Smooth muscle cell (in vitro differentiated cells): ENCODE results near the gene SMCP. TPM values are rescaled to one million over a fixed set of nuclear protein-coding genes. Genes with fewer than 3 reads are reported as not detected.

ENCODE experiments used
- DNase-seq: peaks from one replicate; lab custom pipeline; 2025; ENCODE audit not compliant: unreplicated experiment; lab: John Stamatoyannopoulos, UW
- H2AFZ ChIP-seq: fragments of 200-600 bp; sonication (generic); 2 replicates; pipeline ENCODE4 v1.6.0; 2016; ENCODE audit warnings: antibody characterized with exemption, low read depth, mild to moderate bottlenecking
- H3F3A ChIP-seq: fragments of 200-600 bp; sonication (generic); 2 replicates; pipeline ENCODE4 v1.6.0; 2017; ENCODE audit warnings: antibody characterized with exemption, low read depth
- H3K27ac ChIP-seq: fragments of 200-600 bp; sonication (generic); 2 replicates; pipeline ENCODE4 v1.5.1; 2016; ENCODE audit warnings: low read depth, mild to moderate bottlenecking
- H3K27me3 ChIP-seq: fragments of 200-600 bp; sonication (generic); 2 replicates; pipeline ENCODE4 v1.6.1; 2016; ENCODE audit warnings: low read depth, mild to moderate bottlenecking
- H3K36me3 ChIP-seq: fragments of 200-600 bp; sonication (generic); 2 replicates; pipeline ENCODE4 v1.5.1; 2016; ENCODE audit warnings: low read depth
- H3K4me1 ChIP-seq: fragments of 200-600 bp; sonication (generic); 2 replicates; pipeline ENCODE4 v1.5.1; 2016; ENCODE audit warnings: low read depth
- H3K4me2 ChIP-seq: fragments of 200-600 bp; sonication (generic); 2 replicates; pipeline ENCODE4 v1.6.0; 2016; ENCODE audit warnings: mild to moderate bottlenecking
- H3K4me3 ChIP-seq: fragments of 200-600 bp; sonication (generic); 2 replicates; pipeline ENCODE4 v1.5.1; 2016; ENCODE audit warnings: mild to moderate bottlenecking
- H3K79me2 ChIP-seq: fragments of 200-600 bp; sonication (generic); 2 replicates; pipeline ENCODE4 v1.6.0; 2016; ENCODE audit warnings: low read depth, mild to moderate bottlenecking
- H3K9ac ChIP-seq: fragments of 200-600 bp; sonication (generic); 2 replicates; pipeline ENCODE4 v1.6.0; 2016; ENCODE audit warnings: low read depth
- H3K9me3 ChIP-seq: fragments of 200-600 bp; sonication (generic); replicated peaks from 2 replicates; pipeline ENCODE4 v1.5.1; 2016; ENCODE audit warnings: low read depth
- H4K20me1 ChIP-seq: fragments of 200-600 bp; sonication (generic); 2 replicates; pipeline ENCODE4 v1.6.0; 2016; ENCODE audit warnings: low read depth
- CTCF ChIP-seq: fragments of 200-600 bp; sonication (generic); IDR thresholded peaks from 2 replicates; pipeline ENCODE4 v1.5.1; 2017; ENCODE audit warnings: borderline replicate concordance, mild to moderate bottlenecking, antibody characterized with exemption; ENCODE audit not compliant: insufficient read depth, poor library complexity, severe bottlenecking
- WGBS: methylation state at CpG from one replicate; pipeline ENCODE4 v1.1.7; 2016; ENCODE audit warnings: low lambda C conversion rate; 5-methylcytosine and 5-hydroxymethylcytosine counted together
- polyA plus RNA-seq: library from polyadenylated mRNA; unstranded; fragments of >200 nt; fragmentation: Nextera tagmentation; extraction: Ambion mirVana; gene quantifications from 2 replicates; pipeline ENCODE4 v1.2.1, GENCODE V29; 2016
- total RNA-seq: library from RNA; depleted of rRNA; stranded (reverse); fragments of >200 nt; gene quantifications from 2 replicates; pipeline ENCODE4 v1.2.3, GENCODE V29; 2014

The SMCP gene
- total and polyA plus RNA-seq, 2 experiments from 2014 or later: not detected

DNA sequence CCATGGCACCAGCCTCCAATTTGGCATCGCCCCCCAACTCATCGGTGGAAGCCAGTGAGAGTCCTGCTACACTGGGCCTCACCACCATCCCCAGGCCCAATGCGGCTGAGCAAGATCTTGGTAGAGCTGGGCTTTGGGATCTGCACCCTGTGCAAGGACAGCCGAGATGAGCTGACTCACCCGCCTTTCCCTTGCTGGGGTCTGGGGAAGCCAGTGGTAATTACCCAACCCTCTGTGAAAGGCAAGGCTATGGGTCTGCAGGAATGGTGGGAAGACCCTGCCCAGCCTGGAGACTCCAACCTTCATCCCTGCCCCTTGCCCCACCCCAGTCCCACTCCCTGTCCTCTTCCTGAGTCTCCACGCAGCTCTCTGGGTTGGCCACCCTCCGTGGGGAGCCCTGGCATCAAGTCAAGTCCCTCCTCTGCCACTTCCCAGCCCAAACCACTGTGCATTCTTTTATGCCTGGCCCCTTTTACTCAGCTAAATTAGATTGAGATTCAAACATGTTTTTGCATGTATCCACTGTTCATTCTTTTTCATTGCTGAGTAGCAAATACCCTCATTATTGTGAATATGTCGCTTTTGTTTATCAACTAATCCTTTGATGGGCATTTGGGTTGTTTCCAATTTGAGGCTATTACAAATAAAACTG is 8.8 kb downstream of the SMCP start:
- H3F3A ChIP-seq: no peaks in the 10 kb centered on the region

DNA sequence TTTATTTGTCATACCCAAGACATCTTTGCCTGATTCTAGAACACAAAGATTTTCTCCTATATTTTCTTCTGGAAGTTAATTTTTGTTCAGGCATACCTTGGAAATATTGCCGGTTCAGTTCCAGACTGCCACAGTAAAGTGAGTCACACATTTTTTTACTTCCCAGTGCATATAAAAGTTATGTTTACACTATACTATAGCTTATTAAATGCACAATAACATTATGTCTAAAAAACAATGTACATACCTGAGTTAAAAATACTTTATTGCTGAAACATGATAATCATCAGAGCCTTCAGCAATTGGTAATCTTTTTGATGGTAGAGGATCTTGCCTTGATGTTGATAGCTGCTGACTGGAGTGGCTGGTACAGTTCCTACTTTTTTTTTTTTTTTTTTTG is 10.0 kb downstream of the SMCP start:
- Histone ChIP-seq H2AFZ (no peak overlapping the region), H3K27me3 (no peaks in the 10 kb centered on the region), H3K9ac (no peak overlapping the region), H3K27ac (no peak overlapping the region), H3K36me3 (no peaks in the 10 kb centered on the region), H3K79me2 (no peaks in the 10 kb centered on the region), H3K9me3 (no peaks in the 10 kb centered on the region), H3F3A (no peaks in the 10 kb centered on the region), H3K4me2 (no peak overlapping the region), H3K4me1 (no peaks in the 10 kb centered on the region), H4K20me1 (no peaks in the 10 kb centered on the region), H3K4me3 (no peak overlapping the region)
- no peak for TF ChIP-seq CTCF
- WGBS: 93% methylated on average over 1 of the region's 1 CpG
- no peak for DNase-seq

More for the DNA sequence above, 8.8 kb downstream of the SMCP start:
- WGBS: 58% methylated on average over 8 of the region's 8 CpGs
- H3K27ac ChIP-seq: no peak overlapping the region
- no peaks in the 10 kb centered on the region for H3K79me2 ChIP-seq
- no peak overlapping the region for H2AFZ ChIP-seq
- no peak for DNase-seq
- no peaks in the 10 kb centered on the region for H3K36me3 ChIP-seq
- H3K4me2 ChIP-seq: no peak overlapping the region
- H3K27me3 ChIP-seq: no peaks in the 10 kb centered on the region
- no peak for TF ChIP-seq CTCF
- H4K20me1 ChIP-seq: no peaks in the 10 kb centered on the region
- no peak overlapping the region for H3K9ac ChIP-seq
- no peaks in the 10 kb centered on the region for H3K9me3 ChIP-seq
- no peak overlapping the region for H3K4me3 ChIP-seq
- no peaks in the 10 kb centered on the region for H3K4me1 ChIP-seq

GRCh38 chr1:152899027-152899426 is 20.9 kb downstream of the SMCP start:
- no peaks in the 10 kb centered on the region for H3K36me3 ChIP-seq
- H3F3A ChIP-seq: no peaks in the 10 kb centered on the region
- H3K27me3 ChIP-seq: no peaks in the 10 kb centered on the region
- no peak overlapping the region for H3K9ac ChIP-seq
- no peak overlapping the region for H3K27ac ChIP-seq
- H3K9me3 ChIP-seq: peaks cover 2% of the 10 kb centered on the region
- 54% methylated on average over 4 of the region's 4 CpGs for WGBS
- no peak overlapping the region for H2AFZ ChIP-seq
- no peaks in the 10 kb centered on the region for H3K79me2 ChIP-seq
- H3K4me3 ChIP-seq: no peak overlapping the region
- H3K4me1 ChIP-seq: no peaks in the 10 kb centered on the region
- H4K20me1 ChIP-seq: no peaks in the 10 kb centered on the region
- no peak for TF ChIP-seq CTCF
- H3K4me2 ChIP-seq: no peak overlapping the region
- DNase-seq: no peak

GRCh38 chr1:152899883-152900282 is 21.8 kb downstream of the SMCP start:
- no peak for TF ChIP-seq CTCF
- 54% methylated on average over 2 of the region's 2 CpGs for WGBS

More at GRCh38 chr1:152899883-152900282, 21.8 kb downstream of the SMCP start:
- Histone ChIP-seq H3K36me3 (no peaks in the 10 kb centered on the region), H3K4me2 (no peak overlapping the region), H3K27ac (no peak overlapping the region), H3K9me3 (no peaks in the 10 kb centered on the region), H3K4me3 (no peak overlapping the region), H3K79me2 (no peaks in the 10 kb centered on the region), H3F3A (no peaks in the 10 kb centered on the region), H3K27me3 (no peaks in the 10 kb centered on the region), H3K4me1 (no peaks in the 10 kb centered on the region), H2AFZ (no peak overlapping the region), H3K9ac (no peak overlapping the region), H4K20me1 (no peaks in the 10 kb centered on the region)
- no peak for DNase-seq
